ENCODE results near the gene SLC6A1.

The SLC6A1 gene

GRCh38 chr3:10972072-10972782 lies 20.3 kb upstream of the SLC6A1 start:
- no peak for DNase-seq

- DNase-seq = no peak
These were observed 19.4 kb upstream of the SLC6A1 start for GRCh38 chr3:10973046-10973595.

- no peak for DNase-seq
These were observed 18.4 kb upstream of the SLC6A1 start for GRCh38 chr3:10974131-10974530.

GRCh38 chr3:10974746-10975375 lies 17.7 kb upstream of the SLC6A1 start:
- DNase-seq = no peak

- no peak for DNase-seq
These were observed 16.8 kb upstream of the SLC6A1 start for GRCh38 chr3:10975695-10976234.

GRCh38 chr3:10976770-10977169 lies 15.8 kb upstream of the SLC6A1 start:
- DNase-seq = no peak

GRCh38 chr3:10977892-10978510 lies 14.5 kb upstream of the SLC6A1 start:
- DNase-seq = no peak

GRCh38 chr3:10978956-10979355 lies 13.6 kb upstream of the SLC6A1 start:
- no peak for DNase-seq

GRCh38 chr3:10980312-10980711 lies 12.2 kb upstream of the SLC6A1 start:
- no peak for DNase-seq

GRCh38 chr3:10981031-10981430 lies 11.5 kb upstream of the SLC6A1 start:
- DNase-seq = no peak

GRCh38 chr3:10981961-10982360 lies 10.6 kb upstream of the SLC6A1 start:
- DNase-seq = no peak

- no peak for DNase-seq
These were observed 9.8 kb upstream of the SLC6A1 start for GRCh38 chr3:10982782-10983181.

GRCh38 chr3:10983219-10983916 lies 9.2 kb upstream of the SLC6A1 start:
- no peak for DNase-seq

GRCh38 chr3:10984371-10984896 lies 8.1 kb upstream of the SLC6A1 start:
- no peak for DNase-seq

- no peak for DNase-seq
These were observed 7.4 kb upstream of the SLC6A1 start for GRCh38 chr3:10985181-10985580.

GRCh38 chr3:10986592-10986991 lies 6.0 kb upstream of the SLC6A1 start:
- DNase-seq = no peak

GRCh38 chr3:10988001-10988665 lies 4.4 kb upstream of the SLC6A1 start:
- DNase-seq = no peak

- no peak for DNase-seq
These were observed 3.5 kb upstream of the SLC6A1 start for GRCh38 chr3:10988991-10989484.

- no peak for DNase-seq
These were observed 588 bp downstream of the SLC6A1 start for GRCh38 chr3:10992943-10993728.

- no peak for DNase-seq
These were observed 1.1 kb downstream of the SLC6A1 start for GRCh38 chr3:10993729-10994065.

GRCh38 chr3:10994306-10994705 lies 1.8 kb downstream of the SLC6A1 start:
- no peak for DNase-seq
